Right lobe of liver (tissue), 4 donors: ENCODE data around the gene CAPN14.

Experiments used
- POLR2A ChIP-seq: fragments of 450-650 bp; IDR thresholded peaks from one replicate; pipeline ENCODE4 v1.6.1; 2017; ENCODE audit warnings: antibody characterized with exemption, mild to moderate bottlenecking
- TF ChIP-seq, protein P1 (sequence below), 4 donors: fragments of 200-600 bp in 3 of 4; fragments of 450-650 bp in 1 of 4; IDR thresholded peaks; one replicate each; pipeline versions ENCODE4 v1.5.1 to v1.8.0; 2016 to 2022; ENCODE audit warnings: antibody characterized with exemption in 4 of 4, mild to moderate bottlenecking in 2 of 4
- donor health status: DM: no; HTN: no; CAD: no.
- donor health status: DM: no; HTN: no; CAD: no.
- donor health status: DM: no; HTN: yes; CAD: no.

DNA sequence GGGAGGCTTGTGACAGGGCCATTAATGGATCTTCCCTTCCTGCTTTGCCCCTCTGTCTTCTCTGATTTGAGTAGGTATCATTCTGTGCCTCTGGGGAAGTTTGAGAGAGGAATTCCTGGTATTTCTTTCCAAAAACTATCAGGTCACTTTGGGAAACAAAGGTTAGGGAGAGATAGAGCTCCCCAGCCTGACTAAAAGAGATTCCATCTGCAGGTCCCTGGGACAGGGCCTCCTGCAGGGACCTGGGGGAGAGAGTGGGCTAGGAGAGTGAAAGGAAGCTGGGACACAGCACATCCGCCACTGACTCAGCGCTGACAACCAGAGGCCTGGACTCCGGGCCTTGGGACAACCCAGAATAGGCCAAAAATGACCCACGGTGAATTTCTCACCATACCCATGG is 85.4 kb downstream of the CAPN14 start:
- TF ChIP-seq, protein P1, sequence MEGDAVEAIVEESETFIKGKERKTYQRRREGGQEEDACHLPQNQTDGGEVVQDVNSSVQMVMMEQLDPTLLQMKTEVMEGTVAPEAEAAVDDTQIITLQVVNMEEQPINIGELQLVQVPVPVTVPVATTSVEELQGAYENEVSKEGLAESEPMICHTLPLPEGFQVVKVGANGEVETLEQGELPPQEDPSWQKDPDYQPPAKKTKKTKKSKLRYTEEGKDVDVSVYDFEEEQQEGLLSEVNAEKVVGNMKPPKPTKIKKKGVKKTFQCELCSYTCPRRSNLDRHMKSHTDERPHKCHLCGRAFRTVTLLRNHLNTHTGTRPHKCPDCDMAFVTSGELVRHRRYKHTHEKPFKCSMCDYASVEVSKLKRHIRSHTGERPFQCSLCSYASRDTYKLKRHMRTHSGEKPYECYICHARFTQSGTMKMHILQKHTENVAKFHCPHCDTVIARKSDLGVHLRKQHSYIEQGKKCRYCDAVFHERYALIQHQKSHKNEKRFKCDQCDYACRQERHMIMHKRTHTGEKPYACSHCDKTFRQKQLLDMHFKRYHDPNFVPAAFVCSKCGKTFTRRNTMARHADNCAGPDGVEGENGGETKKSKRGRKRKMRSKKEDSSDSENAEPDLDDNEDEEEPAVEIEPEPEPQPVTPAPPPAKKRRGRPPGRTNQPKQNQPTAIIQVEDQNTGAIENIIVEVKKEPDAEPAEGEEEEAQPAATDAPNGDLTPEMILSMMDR (IDR thresholded peaks at IDR 0.05), result no peak
- TF ChIP-seq POLR2A, result no peak
